Measurements from ENCODE around the gene BOC. TPM values are rescaled to one million over a fixed set of nuclear protein-coding genes. Genes with fewer than 3 reads are reported as not detected.

The BOC gene
- total and polyA plus RNA-seq, 2 of the 8 experiments (the other 6 are each of a cell fraction or from before 2014, with no cell fraction given), result 6.9 to 9.3 TPM

DNA sequence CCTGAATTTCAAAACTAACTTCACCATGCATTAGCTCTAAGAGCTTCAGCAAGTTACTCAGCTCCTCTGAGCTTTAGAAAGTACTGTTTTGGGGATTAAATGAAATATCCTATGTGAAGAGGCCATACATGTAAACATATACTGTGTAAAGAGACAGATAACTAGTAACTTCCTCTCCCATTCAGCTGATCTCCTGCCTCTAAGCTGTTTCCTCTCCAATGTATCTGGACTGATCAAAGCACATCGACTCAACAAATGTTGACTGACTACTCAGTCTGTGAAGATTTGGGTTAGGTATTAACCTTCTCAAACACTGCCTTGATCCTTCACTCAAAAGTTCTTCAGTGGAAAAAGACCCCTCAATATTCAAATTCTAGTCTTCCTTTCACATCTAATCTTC, 82.0 kb downstream of the BOC start:
- no peak overlapping the region for H3K27ac ChIP-seq (ENCODE audit: low read depth, low read length)
- no peak overlapping the region for H2BK15ac ChIP-seq (ENCODE audit: low read length)
- WGBS, 2 experiments (ENCODE audit: extremely low coverage in 1 of 2, insufficient coverage in 1 of 2, insufficient read length in 1 of 2, insufficient replicate concordance in 2 of 2, low coverage in 1 of 2, low lambda C conversion rate in 2 of 2, missing lambda C conversion rate in 1 of 2), result 95% methylated on average over 1 of the region's 1 CpG; no CpG with 5 or more reads in 1 of the 2 experiments
- no peaks in the 10 kb centered on the region for H3K36me3 ChIP-seq (ENCODE audit: control insufficient read depth in 2 of 4, insufficient read depth in 4 of 4, low read length in 3 of 4)
- H3K23ac ChIP-seq (ENCODE audit: insufficient read length), result no peak overlapping the region
- no peak overlapping the region for H2AFZ ChIP-seq (ENCODE audit: low read length)
- H2BK12ac ChIP-seq (ENCODE audit: low read depth, low read length), result no peak overlapping the region
- CTCF ChIA-PET (ENCODE audit: partially characterized antibody), result interaction anchor here (1.2 to 5.3 kb wide), 5 partner anchors 11 to 257 kb away, joined by 3 to 17 read pairs (median 5); no protein-coding TSS in a partner anchor
- no peaks in the 10 kb centered on the region for H3K27me3 ChIP-seq (replicated peaks in 1 of 4; ENCODE audit: control insufficient read depth in 3 of 4, extremely low read depth in 1 of 4, insufficient read depth in 3 of 4, low read length in 3 of 4)
- H3K4me3 ChIP-seq (ENCODE audit: extremely low read depth in 1 of 4, insufficient read depth in 2 of 4, low read depth in 3 of 4, low read length in 4 of 4), result no peak overlapping the region
- H3K18ac ChIP-seq (ENCODE audit: extremely low read depth, low read length), result no peak overlapping the region
- no peak overlapping the region for H3K4ac ChIP-seq (replicated peaks; ENCODE audit: insufficient read length, low read depth, low read length)
- H3K14ac ChIP-seq (ENCODE audit: insufficient read length), result no peak overlapping the region
- H3K4me1 ChIP-seq (replicated peaks in 1 of 4; ENCODE audit: control insufficient read depth in 3 of 4, insufficient read depth in 4 of 4, low read length in 3 of 4), result peaks cover 0 to 5% (median 3%) of the 10 kb centered on the region in 4 experiments; a peak in 4 of 7 replicates
- POLR2A ChIA-PET (ENCODE audit: partially characterized antibody), result no interaction called here
- H4K91ac ChIP-seq (replicated peaks; ENCODE audit: insufficient read length, low read length), result no peak overlapping the region
- H3K79me1 ChIP-seq (ENCODE audit: low read depth, low read length), result no peaks in the 10 kb centered on the region
- H2AK5ac ChIP-seq (ENCODE audit: low read depth, low read length), result no peak overlapping the region
- FAIRE-seq, result no peak
- no peak overlapping the region for H2BK120ac ChIP-seq (replicated peaks; ENCODE audit: low read depth, low read length)
- H2BK5ac ChIP-seq (ENCODE audit: low read depth, low read length), result no peak overlapping the region
- no peak overlapping the region for H3K9ac ChIP-seq (replicated peaks in 1 of 4; ENCODE audit: extremely low read depth in 1 of 4, low read depth in 3 of 4, low read length in 3 of 4)
- H3K56ac ChIP-seq (replicated peaks; ENCODE audit: insufficient read length, low read depth, low read length), result no peak overlapping the region
- DNase-seq (ENCODE audit: low read depth in 1 of 2, low spot score in 2 of 2), result no peak
- no peak overlapping the region for H3K4me2 ChIP-seq (ENCODE audit: insufficient read depth in 1 of 2, low read depth in 2 of 2, low read length in 2 of 2)
- H2BK20ac ChIP-seq (ENCODE audit: low read length), result no peak overlapping the region
- no peaks in the 10 kb centered on the region for H3K9me3 ChIP-seq (ENCODE audit: insufficient read depth in 2 of 2, low read depth in 1 of 2, low read length in 1 of 2)
- H4K5ac ChIP-seq (ENCODE audit: insufficient read length, low read depth, low read length), result no peak overlapping the region
- H4K8ac ChIP-seq (ENCODE audit: extremely low read depth, insufficient read depth, low read length), result no peak overlapping the region
- no peaks in the 10 kb centered on the region for H3K23me2 ChIP-seq (ENCODE audit: low read depth, low read length)
- H4K20me1 ChIP-seq (replicated peaks in 1 of 2; ENCODE audit: control insufficient read depth in 1 of 2, insufficient read depth in 2 of 2, low read length in 2 of 2), result no peaks in the 10 kb centered on the region
- no peaks in the 10 kb centered on the region for H3K79me2 ChIP-seq (ENCODE audit: control insufficient read depth in 1 of 2, insufficient read depth in 2 of 2, low read length in 2 of 2)
- no peak for TF ChIP-seq CTBP2 (IDR thresholded peaks at IDR 0.05; ENCODE audit: borderline replicate concordance, insufficient read depth, insufficient read length, low read length)
- no peak for TF ChIP-seq EZH2 (IDR thresholded peaks at IDR 0.05; ENCODE audit: low read depth, low read length, severe bottlenecking)
- no peak for TF ChIP-seq SIN3A (conservative IDR thresholded peaks at IDR 0.05 in 1 of 2, IDR thresholded peaks at IDR 0.05 in 1 of 2; ENCODE audit: low read depth in 1 of 2, low read length in 2 of 2)
- no peak for TF ChIP-seq FOSL1 (IDR thresholded peaks at IDR 0.05; ENCODE audit: insufficient read depth, low read depth, low read length)
- no peak for TF ChIP-seq RXRA (IDR thresholded peaks at IDR 0.05; ENCODE audit: insufficient read depth, low read depth, low read length)
- no peak for TF ChIP-seq HDAC6 (IDR thresholded peaks at IDR 0.05; ENCODE audit: low read depth, low read length)
- TF ChIP-seq SIRT6 (IDR thresholded peaks at IDR 0.05; ENCODE audit: low read length), result no peak
- no peak for TF ChIP-seq SP1 (IDR thresholded peaks at IDR 0.05; ENCODE audit: low read depth, low read length)
- TF ChIP-seq, protein P1, sequence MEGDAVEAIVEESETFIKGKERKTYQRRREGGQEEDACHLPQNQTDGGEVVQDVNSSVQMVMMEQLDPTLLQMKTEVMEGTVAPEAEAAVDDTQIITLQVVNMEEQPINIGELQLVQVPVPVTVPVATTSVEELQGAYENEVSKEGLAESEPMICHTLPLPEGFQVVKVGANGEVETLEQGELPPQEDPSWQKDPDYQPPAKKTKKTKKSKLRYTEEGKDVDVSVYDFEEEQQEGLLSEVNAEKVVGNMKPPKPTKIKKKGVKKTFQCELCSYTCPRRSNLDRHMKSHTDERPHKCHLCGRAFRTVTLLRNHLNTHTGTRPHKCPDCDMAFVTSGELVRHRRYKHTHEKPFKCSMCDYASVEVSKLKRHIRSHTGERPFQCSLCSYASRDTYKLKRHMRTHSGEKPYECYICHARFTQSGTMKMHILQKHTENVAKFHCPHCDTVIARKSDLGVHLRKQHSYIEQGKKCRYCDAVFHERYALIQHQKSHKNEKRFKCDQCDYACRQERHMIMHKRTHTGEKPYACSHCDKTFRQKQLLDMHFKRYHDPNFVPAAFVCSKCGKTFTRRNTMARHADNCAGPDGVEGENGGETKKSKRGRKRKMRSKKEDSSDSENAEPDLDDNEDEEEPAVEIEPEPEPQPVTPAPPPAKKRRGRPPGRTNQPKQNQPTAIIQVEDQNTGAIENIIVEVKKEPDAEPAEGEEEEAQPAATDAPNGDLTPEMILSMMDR (IDR thresholded peaks at IDR 0.05; ENCODE audit: control extremely low read depth in 1 of 3, insufficient read depth in 1 of 3, low read depth in 1 of 3, low read length in 3 of 3), result no peak
- no peak for TF ChIP-seq SUZ12 (IDR thresholded peaks at IDR 0.05; ENCODE audit: low read length)
- TF ChIP-seq HDAC2 (IDR thresholded peaks at IDR 0.05; ENCODE audit: borderline replicate concordance in 1 of 2, low read depth in 2 of 2, low read length in 2 of 2), result no peak
